Astrocyte (in vitro differentiated cells and primary cell): Measurements from ENCODE around the gene CFAP74.

Experiments
- CTCF ChIP-seq: IDR thresholded peaks from 2 replicates; pipeline ENCODE4 v1.5.1; 2011; ENCODE audit warnings: low read depth, mild to moderate bottlenecking, inconsistent platforms, low read length, moderate library complexity; ENCODE audit not compliant: insufficient read depth
- EZH2 ChIP-seq: IDR thresholded peaks from 2 replicates; pipeline ENCODE4 v1.6.1; 2012; ENCODE audit warnings: mild to moderate bottlenecking, low read length, inconsistent platforms; ENCODE audit not compliant: insufficient read depth

- TF ChIP-seq CTCF (no peak), EZH2 (no peak)
Observed at GRCh38 chr1:1918901-1919303, 84.7 kb downstream of the CFAP74 start, which contains the start of gene TMEM52.
